ENCODE results near the gene RTN4RL1.

DNA sequence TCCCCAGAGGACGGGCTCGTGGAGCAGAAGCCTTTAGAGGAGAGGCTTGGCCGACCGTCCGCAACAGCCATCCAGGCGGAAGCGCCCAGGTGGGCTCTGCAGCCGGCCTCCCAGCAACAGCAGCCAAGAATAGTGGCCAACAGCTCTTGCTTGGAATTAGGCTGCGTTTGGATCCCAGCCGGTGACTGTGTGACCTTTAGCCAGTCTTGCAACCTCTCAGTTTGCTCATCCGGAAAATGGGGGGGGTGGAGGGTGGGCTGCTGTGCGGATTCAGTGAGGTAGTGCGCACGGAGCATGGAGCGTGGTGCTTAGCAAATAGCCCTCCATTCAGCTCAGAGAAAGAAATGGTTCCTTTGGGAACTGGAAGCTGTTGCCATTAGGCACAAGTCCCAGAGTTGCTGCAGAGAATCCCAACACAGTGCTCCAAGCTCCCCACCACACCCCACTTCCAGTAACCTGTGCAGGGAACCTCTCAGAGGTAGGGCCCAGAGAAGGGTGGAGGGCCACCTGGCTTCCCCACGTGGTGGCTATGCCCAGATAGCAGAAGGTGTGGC is 46.7 kb downstream of the RTN4RL1 start:
- TF ChIP-seq, protein P1, sequence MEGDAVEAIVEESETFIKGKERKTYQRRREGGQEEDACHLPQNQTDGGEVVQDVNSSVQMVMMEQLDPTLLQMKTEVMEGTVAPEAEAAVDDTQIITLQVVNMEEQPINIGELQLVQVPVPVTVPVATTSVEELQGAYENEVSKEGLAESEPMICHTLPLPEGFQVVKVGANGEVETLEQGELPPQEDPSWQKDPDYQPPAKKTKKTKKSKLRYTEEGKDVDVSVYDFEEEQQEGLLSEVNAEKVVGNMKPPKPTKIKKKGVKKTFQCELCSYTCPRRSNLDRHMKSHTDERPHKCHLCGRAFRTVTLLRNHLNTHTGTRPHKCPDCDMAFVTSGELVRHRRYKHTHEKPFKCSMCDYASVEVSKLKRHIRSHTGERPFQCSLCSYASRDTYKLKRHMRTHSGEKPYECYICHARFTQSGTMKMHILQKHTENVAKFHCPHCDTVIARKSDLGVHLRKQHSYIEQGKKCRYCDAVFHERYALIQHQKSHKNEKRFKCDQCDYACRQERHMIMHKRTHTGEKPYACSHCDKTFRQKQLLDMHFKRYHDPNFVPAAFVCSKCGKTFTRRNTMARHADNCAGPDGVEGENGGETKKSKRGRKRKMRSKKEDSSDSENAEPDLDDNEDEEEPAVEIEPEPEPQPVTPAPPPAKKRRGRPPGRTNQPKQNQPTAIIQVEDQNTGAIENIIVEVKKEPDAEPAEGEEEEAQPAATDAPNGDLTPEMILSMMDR (IDR thresholded peaks at IDR 0.05) = no peak
- no peak for TF ChIP-seq POLR2A (IDR thresholded peaks at IDR 0.05)

All from heart left ventricle (tissue), 13 donors.